SU-DHL-6 (cell line): ENCODE results near the gene ITGB8.

Experiments used
- H2AFZ ChIP-seq: fragments of 200-600 bp; sonication (generic); 2 replicates; pipeline ENCODE4 v1.6.1; 2014; ENCODE audit warnings: low read depth, mild to moderate bottlenecking, moderate library complexity, mixed read lengths, antibody characterized with exemption, low read length; ENCODE audit not compliant: severe bottlenecking
- H3F3A ChIP-seq: fragments of 200-600 bp; shearing (Covaris generic); 2 replicates; pipeline ENCODE4 v1.6.0; 2016; ENCODE audit warnings: antibody characterized with exemption, mild to moderate bottlenecking; ENCODE audit not compliant: insufficient read depth
- H3K27ac ChIP-seq: fragments of 200-600 bp; sonication (generic); 2 replicates; pipeline ENCODE4 v1.5.1; 2016; ENCODE audit warnings: low read depth, mild to moderate bottlenecking, low read length, moderate library complexity, mixed read lengths
- H3K27me3 ChIP-seq: fragments of 200-600 bp; sonication (generic), shearing (Covaris generic); 2 replicates; pipeline ENCODE4 v1.6.0; 2014; ENCODE audit warnings: mild to moderate bottlenecking, low read length
- H3K36me3 ChIP-seq: fragments of 200-600 bp; sonication (generic); 2 replicates; pipeline ENCODE4 v1.6.1; 2014; ENCODE audit warnings: mild to moderate bottlenecking, low read length, mixed read lengths
- H3K4me2 ChIP-seq: fragments of 300-600, 200-600 bp; shearing (Covaris generic), sonication (generic); 2 replicates; pipeline ENCODE4 v1.6.0; 2014; ENCODE audit warnings: low read length, low read depth, mild to moderate bottlenecking; ENCODE audit not compliant: poor library complexity, severe bottlenecking
- H3K4me3 ChIP-seq: fragments of 200-600 bp; sonication (generic); 2 replicates; pipeline ENCODE4 v1.5.1; 2014; ENCODE audit warnings: antibody characterized with exemption, low read length, mild to moderate bottlenecking, mixed read lengths; ENCODE audit not compliant: insufficient read depth, poor library complexity, severe bottlenecking
- H3K79me2 ChIP-seq: fragments of 200-600 bp; sonication (generic); 2 replicates; pipeline ENCODE4 v1.6.1; 2014; ENCODE audit warnings: mild to moderate bottlenecking, low read length, moderate library complexity; ENCODE audit not compliant: insufficient read depth
- H3K9ac ChIP-seq: fragments of 200-600 bp; sonication (generic); 2 replicates; pipeline ENCODE4 v1.7.0; 2014; ENCODE audit warnings: mild to moderate bottlenecking, low read length
- H3K9me2 ChIP-seq: fragments of 200-600 bp; sonication (generic); replicated peaks from 2 replicates; pipeline ENCODE4 v1.6.1; 2014; ENCODE audit warnings: low read length; ENCODE audit not compliant: insufficient read depth
- H3K9me3 ChIP-seq: fragments of 200-600 bp; sonication (generic); 2 replicates; pipeline ENCODE4 v1.6.1; 2014; ENCODE audit warnings: low read length, mixed read lengths; ENCODE audit not compliant: insufficient read depth
- H4K20me1 ChIP-seq: fragments of 200-600 bp; sonication (generic); 2 replicates; pipeline ENCODE4 v1.6.1; 2014; ENCODE audit warnings: low read depth, mild to moderate bottlenecking, antibody characterized with exemption, low read length, moderate library complexity, mixed read lengths
- CTCF ChIP-seq: fragments of 200-600 bp; sonication (generic); IDR thresholded peaks from one replicate; pipeline ENCODE4 v1.5.1; 2017; ENCODE audit warnings: antibody characterized with exemption, mild to moderate bottlenecking, low read length, moderate library complexity; ENCODE audit not compliant: insufficient read depth, poor library complexity, severe bottlenecking
- EZH2phosphoT487 ChIP-seq: fragments of 200-600 bp; sonication (generic), shearing (Covaris generic); conservative IDR thresholded peaks from 2 replicates; pipeline ENCODE4 v1.6.1; 2018; ENCODE audit warnings: mild to moderate bottlenecking, antibody characterized with exemption, low read length, moderate library complexity, mixed read lengths

Gene ITGB8

GRCh38 chr7:20307119-20307518 is 23.6 kb upstream of the ITGB8 start:
- Histone ChIP-seq H3K27me3 (no peaks in the 10 kb centered on the region), H2AFZ (peak overlapping the region; percentile 1), H3K27ac (peak overlapping the region; percentile 80; the same call in 1 of the 2 replicates), H4K20me1 (no peaks in the 10 kb centered on the region), H3K9me2 (no peaks in the 10 kb centered on the region), H3K9me3 (no peaks in the 10 kb centered on the region), H3K79me2 (no peaks in the 10 kb centered on the region), H3K4me2 (peak overlapping the region; percentile 80), H3F3A (peaks cover 26% of the 10 kb centered on the region), H3K4me3 (no peak overlapping the region), H3K9ac (no peak overlapping the region), H3K36me3 (no peaks in the 10 kb centered on the region)
- TF ChIP-seq EZH2phosphoT487 = no peak
- no peak for TF ChIP-seq CTCF

- Histone ChIP-seq H3K4me3 (no peak overlapping the region), H3F3A (peaks cover 26% of the 10 kb centered on the region), H3K4me2 (peak overlapping the region; percentile 80), H3K27ac (no peak overlapping the region), H3K27me3 (no peaks in the 10 kb centered on the region), H4K20me1 (no peaks in the 10 kb centered on the region), H3K9me3 (no peaks in the 10 kb centered on the region), H3K36me3 (no peaks in the 10 kb centered on the region), H3K9ac (no peak overlapping the region), H3K79me2 (no peaks in the 10 kb centered on the region), H3K9me2 (no peaks in the 10 kb centered on the region), H2AFZ (no peak overlapping the region)
- TF ChIP-seq CTCF (no peak), EZH2phosphoT487 (no peak)
These were observed 22.8 kb upstream of the ITGB8 start for GRCh38 chr7:20307901-20308300.

- no peaks in the 10 kb centered on the region for H3K9me2 ChIP-seq
- no peak overlapping the region for H3K4me2 ChIP-seq
- no peaks in the 10 kb centered on the region for H3K27me3 ChIP-seq
- H3K79me2 ChIP-seq = no peaks in the 10 kb centered on the region
- H3K9ac ChIP-seq = no peak overlapping the region
- H3K27ac ChIP-seq = no peak overlapping the region
- H3K36me3 ChIP-seq = no peaks in the 10 kb centered on the region
- no peak overlapping the region for H2AFZ ChIP-seq
- H4K20me1 ChIP-seq = no peaks in the 10 kb centered on the region
- TF ChIP-seq EZH2phosphoT487 (no peak), CTCF (no peak)
- peaks cover 25% of the 10 kb centered on the region for H3F3A ChIP-seq
- no peaks in the 10 kb centered on the region for H3K9me3 ChIP-seq
- H3K4me3 ChIP-seq = no peak overlapping the region
These were observed 20.4 kb upstream of the ITGB8 start for GRCh38 chr7:20310301-20310700.
